DMS79 treated with DMSO at 0.1 percent for 48 hours (cell line): ENCODE measurements around the gene CEACAM6.

ENCODE experiments used
- DNase-seq: peaks from one replicate; lab custom pipeline; 2025; lab: John Stamatoyannopoulos, UW

The CEACAM6 gene

DNA sequence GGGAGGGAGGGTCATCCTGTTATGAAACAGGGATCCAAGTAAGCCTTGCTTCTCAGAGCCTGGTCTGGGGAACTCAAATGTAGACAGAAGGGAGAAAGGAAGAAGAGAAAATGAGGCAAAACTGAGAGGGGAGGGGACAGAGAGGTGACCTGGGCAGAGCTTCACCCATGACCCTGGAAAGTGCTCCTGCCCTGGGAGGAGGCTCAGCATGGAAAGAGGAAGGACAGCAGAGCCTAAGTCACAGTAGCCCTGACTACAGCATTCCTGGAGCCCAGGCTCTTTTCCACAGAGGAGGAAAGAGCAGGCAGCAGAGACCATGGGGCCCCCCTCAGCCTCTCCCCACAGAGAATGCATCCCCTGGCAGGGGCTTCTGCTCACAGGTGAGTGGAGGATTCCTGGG, 41.0 kb downstream of the CEACAM6 start, which contains the start of gene CEACAM3:
TSS of gene CEACAM3 (plus strand) at position 226 of the 400 bp plus-strand sequence. CDS start at position 317, 91 bp downstream.
- no peak for DNase-seq

DNA sequence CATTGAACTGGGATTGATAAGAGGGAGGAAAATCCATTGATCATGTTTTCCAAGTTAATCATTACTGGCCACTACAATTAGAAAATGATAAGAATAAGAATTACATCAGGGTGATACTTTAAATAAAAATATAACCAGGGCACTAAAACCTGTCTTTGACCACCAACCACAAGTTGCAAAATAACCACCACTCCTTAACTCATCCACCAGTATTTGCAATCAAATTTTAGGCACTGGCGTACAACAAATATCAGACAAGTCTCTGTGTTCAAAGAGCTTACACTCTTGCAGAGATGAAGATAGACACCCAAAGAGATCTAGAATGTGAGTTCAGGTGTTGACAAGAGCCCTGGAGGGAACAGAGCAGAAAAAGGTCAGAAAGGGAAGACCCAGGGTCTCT, 41.6 kb downstream of the CEACAM6 start:
- no peak for DNase-seq

DNA sequence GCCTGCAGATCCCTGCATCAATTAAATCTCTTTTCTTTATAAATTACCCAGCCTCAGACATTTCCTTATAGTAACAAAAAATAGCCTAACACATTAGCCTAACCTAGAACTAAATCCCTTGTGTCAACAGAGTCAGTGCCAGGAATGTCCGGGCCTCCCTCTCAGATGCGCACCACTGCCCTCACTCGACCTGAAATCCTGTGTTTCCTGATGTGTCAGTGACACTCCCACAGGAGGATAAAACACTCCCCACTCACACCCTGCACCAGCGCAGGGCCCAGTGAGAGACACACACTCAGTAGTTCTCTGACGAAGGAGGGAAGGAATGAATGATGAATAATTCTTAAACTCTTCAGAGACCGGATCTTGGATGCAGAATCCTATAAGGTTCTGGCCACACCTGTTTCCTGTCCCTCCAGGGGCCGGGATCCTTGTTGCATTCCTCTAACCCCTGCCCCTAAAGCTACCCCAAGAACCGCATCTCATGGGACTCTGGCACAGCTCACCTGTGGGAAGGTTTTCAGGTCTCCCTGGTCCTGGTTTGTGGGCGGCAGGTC, 44.2 kb downstream of the CEACAM6 start:
- peak; percentile 48 for DNase-seq

DNA sequence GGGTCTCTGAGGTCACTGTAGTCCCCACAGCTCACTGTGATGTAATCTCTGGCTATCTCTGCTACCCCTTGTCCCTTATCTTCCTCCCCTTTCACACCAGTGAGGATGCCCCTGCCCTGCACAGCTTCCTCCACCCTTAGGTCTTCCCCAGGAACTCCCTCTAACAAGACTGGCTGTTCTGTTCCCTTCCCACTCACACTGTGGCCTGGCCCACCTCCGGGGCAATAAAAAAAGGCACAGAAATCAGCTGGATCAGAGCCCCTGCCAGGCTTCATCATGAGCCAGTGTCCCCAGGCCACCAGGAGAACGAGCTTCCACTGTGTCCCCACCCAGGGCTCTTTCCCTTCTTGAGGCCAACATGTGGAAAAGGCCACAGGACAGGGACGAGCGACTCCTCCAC, 45.7 kb downstream of the CEACAM6 start:
- no peak for DNase-seq

DNA sequence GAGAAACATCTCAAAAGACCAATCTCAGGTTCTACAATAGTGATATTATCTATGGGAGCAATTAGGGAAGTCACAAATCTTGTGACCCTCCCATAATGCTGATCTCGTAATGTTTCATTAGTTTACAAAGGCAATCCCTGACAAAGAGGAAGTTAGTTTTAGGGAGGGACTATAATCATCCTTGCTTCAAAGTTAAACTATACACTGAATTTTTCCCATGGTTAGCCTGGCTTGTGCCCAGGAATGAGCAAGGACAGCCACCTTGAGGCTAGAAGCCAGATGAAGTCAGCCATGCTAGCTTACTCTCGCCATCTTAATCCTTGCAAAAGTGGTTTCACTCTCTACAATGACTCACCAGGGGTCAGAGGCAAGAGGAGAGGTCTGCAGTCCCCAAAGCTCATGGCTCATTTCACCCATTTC, 46.5 kb downstream of the CEACAM6 start:
- peak; percentile 32 for DNase-seq

DNA sequence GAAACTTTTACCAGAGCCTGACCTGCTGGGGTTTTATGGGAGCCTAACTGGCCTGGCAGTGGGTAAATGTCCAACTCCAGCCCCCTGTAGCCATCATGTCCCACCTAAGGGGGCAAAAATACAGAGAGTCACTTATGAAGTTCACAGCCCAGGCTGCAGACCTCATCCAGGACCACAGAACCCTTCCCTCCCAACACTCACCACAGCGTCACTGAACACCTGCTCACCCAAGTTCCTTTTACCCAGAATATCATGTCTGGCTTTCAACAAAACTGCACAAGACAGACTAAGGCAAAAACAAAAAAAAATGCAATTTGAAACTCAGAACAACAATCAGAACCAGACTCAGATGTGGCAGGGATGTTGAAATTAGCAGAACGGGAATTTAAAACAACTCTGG, 47.4 kb downstream of the CEACAM6 start:
- DNase-seq, result no peak

DNA sequence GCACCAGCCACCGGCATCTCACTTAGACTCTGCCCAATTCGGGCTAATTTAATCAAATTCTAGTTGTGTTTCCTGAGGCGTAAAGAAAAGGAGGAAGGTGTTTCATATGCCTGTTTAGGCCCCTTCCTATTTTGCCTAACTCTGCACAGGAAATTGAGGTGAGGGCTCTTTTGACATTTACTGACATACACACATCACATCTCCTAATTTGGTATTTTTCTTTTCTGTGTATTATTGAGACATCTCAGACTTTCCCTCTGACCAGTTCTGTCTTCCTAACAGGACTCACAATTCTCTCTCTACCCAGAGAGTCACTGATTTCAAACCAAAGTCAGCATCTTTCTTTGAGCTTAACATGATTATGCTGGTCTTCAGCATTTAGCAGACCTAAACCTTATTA, 49.0 kb downstream of the CEACAM6 start:
- no peak for DNase-seq

DNA sequence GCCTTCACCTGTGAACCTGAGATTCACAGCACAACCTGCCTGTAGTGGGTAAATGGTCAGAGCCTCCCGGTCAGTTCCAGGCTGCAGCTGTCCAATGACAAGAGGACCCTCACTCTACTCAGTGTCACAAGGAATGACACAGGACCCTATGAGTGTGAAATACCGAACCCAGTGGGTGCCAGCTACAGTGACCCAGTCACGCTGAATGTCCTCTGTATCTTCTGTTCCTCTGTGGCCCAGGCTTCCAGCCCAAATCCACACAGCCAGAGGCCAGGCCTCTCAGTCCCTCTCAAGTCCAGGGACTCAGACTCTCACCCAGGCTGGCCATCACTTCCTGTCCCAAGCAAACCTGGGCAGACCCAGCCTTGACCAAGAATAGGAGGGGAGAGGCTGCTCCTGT, 51.8 kb downstream of the CEACAM6 start:
- no peak for DNase-seq

DNA sequence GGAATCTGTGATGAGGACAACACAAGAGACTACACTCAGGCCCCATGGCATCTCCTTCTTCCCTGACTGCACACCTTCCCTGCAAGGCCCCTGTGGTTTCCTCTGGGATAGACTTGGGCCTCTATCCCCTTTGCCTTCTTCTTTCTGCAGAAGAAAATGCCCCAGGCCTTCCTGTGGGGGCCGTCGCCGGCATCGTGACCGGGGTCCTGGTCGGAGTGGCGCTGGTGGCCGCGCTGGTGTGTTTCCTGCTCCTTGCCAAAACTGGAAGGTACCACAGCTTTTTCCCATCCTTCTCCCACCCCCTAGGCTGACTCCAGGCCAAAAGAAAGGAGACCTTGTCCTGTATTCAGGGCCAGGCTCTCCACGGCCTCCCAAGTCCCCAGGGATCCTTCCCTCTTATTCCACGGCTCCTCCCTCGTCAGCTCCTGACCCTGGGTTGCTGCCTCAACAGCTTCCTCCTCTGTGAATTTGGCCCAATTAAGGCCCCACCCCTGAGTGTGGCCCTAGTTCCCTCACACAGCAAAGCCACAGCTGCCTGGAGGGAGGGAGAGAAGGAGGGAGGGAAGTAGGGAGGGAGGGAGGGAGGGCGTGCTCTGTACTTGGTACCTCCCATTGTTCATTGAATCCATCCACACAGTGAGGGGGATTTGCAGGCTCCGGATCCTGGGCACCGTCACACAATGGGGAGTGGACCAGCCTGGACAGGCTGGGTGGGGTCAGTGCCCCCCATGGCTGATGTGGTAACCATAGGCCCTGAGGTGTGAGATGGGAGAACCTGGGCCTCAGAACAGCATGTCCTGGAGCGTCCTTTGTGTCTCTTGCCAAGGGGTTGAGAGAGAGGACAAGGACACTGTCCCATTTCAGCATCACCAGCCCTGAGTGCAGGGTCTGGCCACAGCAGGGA, 53.6 kb downstream of the CEACAM6 start:
- DNase-seq, result no peak

DNA sequence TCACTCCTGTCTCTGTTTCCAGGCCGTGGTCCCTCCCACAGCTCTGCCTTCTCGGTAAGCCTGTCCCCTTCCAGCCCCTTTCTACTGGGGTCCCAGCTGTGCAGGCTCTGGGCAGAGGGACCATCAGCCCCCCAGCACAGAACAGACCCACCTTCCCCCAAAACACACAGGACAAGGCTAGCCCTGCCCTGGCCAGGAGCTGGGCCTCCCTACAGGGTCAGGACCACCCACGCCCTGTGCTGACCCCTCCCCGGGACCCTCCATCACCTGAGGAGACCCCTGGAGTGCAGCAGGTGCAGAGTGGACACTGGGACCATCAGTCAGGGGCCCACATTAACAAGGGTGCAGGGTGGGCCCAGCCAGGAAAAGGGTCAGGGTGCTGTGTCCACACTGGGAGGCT, 55.0 kb downstream of the CEACAM6 start:
- DNase-seq, result no peak

DNA sequence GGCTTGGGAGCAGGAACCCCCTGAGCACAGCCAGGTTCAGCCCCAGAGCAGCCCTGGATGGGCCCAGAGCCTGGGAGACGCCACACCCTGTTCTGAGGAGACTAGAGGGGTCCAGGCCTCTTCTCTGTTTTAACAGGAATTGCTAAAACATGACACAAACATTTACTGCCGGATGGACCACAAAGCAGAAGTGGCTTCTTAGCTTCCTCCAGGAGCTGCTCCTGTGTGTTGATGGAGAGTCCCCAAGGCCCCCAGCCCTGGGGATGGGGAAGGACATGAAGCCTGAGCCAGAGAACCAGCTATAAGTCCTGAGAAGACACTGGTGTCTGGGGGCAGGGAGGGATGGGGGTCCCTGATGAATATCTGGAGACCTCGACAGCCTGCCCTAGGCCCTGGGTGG, 55.7 kb downstream of the CEACAM6 start:
- no peak for DNase-seq

DNA sequence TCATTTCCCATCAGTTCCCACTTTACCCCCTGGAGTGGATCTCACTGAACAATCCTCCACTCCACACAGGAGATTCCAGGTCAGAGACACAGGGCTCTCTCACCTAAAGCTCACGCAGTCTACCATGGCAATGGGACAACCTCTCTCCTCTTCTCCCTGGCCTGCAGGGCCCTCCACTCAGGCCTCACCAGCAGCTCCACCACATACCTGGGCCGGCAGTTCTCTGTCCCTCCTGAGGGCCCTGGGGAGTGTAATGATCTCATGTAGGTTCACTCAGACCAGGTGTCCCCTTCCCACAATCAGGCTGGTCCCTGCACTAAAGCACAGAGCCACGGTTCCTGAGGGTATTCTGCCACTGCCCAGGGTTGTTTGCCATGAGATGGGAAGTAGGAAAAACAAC, 56.7 kb downstream of the CEACAM6 start:
- no peak for DNase-seq

DNA sequence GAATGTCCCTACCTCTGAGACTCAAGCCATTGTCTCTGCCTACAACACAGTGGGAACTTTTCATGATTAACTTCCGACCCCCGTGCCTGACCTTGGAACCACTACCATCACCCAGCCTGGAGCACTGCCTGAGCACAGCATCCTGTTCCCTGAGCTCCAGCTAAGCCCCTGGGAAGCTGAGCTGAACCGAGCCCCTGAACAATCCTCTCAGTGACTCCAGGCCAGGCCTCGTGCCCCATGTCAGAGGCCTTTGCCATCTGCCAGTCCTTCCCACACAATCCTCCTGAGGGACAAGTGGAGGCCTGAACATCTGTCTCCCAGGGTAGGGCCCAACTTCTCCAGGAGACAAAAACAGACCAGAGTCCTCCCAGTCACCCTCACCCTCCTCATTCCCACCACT, 58.6 kb downstream of the CEACAM6 start:
- DNase-seq, result no peak

DNA sequence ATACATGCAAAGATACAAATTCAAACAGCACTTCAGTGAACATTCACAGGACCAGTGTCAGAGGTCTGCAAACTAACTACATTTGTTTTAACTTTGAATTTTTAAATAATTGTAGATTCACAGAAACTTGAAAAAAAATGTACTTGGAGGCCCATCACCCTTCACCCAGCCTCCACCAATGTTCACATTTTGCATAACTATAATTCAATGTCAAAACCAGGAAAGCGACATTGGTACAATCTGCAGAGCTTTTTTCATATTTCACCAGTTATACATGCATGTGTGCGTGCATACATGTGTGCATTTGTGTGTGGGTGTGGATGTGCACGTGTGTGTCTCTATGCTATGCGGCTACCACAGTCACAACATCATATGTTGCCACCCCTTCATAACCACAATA, 60.0 kb downstream of the CEACAM6 start:
- DNase-seq, result no peak

DNA sequence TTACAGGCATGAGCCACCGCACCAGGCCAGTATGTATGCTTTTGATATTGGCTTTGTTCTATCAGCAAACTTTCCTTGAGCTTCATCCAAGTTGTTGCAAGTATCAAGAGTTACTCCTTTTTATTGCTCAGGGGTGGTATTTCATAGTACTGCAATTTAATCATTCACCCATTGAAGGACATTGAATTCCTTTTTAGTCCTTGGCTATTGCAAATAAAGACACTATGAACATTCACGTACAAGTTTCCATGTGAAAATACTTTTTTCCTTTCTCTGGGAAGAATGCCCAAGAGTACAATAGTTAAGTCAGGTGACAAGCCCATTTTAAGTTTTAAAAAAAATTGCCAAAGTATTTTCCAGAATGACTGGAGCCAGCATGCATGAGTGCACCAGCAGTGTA, 61.4 kb downstream of the CEACAM6 start:
- peak; percentile 9 for DNase-seq

DNA sequence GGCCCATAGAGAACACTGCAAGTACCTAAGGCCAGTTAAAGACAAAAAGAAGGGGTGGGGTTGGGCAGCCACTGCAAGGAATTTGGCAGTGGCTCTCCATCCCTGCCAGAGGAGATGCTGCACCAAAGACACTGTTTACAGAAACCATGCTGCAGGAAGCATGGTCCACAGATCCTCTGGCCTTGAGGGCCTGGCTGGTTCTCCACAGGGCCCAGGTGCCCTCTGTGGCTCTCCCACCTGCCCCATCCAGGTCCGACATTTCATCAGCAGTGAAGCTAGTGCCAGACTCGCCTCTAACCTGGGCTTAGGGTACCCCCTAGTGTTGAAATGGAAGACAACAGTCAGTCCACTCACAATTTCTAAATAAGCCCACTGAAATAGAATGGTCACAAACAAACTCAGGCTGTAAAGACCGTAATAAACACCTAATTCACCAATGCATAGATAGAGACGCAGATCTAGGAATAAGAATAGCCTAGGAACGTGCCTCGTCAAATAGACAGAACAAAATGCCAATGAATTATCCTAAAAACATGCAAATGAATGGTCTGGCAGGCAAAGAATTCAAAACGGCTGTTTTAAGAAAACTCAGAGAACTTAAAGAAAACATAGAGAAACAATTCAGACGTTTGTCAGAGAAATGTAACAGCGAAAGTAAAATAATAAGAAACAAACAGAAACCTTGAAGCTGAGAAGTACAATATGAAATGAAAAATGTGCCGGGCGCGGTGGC, 65.8 kb downstream of the CEACAM6 start:
- DNase-seq, result peak; percentile 87
